Spleen (tissue), 11 donors: ENCODE data around the gene CELF3. TPM values are rescaled to one million over a fixed set of nuclear protein-coding genes. Genes with fewer than 3 reads are reported as not detected.

Experiments
- DNase-seq: peaks from one replicate; pipeline ENCODE4 v3.0.0-alpha.2; 2020
- H3K27ac ChIP-seq, 8 donors: fragments of 200-600 bp; sonication (generic) in 7 of 8; 1 replicate in 4 of 8; 2 replicates in 4 of 8; pipeline versions ENCODE4 v1.5.0 to v1.8.0; 2016 to 2021; ENCODE audit warnings: inconsistent platforms in 4 of 8, mild to moderate bottlenecking in 4 of 8, moderate library complexity in 1 of 8
- H3K27me3 ChIP-seq, 7 donors: fragments of 200-600 bp; sonication (generic) in 6 of 7; replicated peaks in 1 of 7; 1 replicate in 4 of 7; 2 replicates in 3 of 7; pipeline versions ENCODE4 v1.5.0 to v1.8.0; 2016 to 2021; ENCODE audit warnings: inconsistent platforms in 3 of 7, mild to moderate bottlenecking in 1 of 7
- H3K36me3 ChIP-seq, 6 donors: fragments of 200-600 bp; sonication (generic) in 5 of 6; 1 replicate in 4 of 6; 2 replicates in 2 of 6; pipeline versions ENCODE4 v1.5.0 to v1.8.0; 2016 to 2021; ENCODE audit warnings: inconsistent platforms in 2 of 6
- H3K4me1 ChIP-seq, 6 donors: fragments of 200-600 bp; sonication (generic) in 5 of 6; 1 replicate in 3 of 6; 2 replicates in 3 of 6; pipeline versions ENCODE4 v1.5.0 to v1.8.0; 2016 to 2021; ENCODE audit warnings: inconsistent platforms in 3 of 6
- H3K4me3 ChIP-seq, 8 donors: fragments of 200-600 bp; sonication (generic) in 7 of 8; 1 replicate in 4 of 8; 2 replicates in 4 of 8; pipeline versions ENCODE4 v1.5.0 to v1.8.0; 2016 to 2021; ENCODE audit warnings: inconsistent platforms in 4 of 8, mild to moderate bottlenecking in 4 of 8, moderate library complexity in 2 of 8
- H3K9me3 ChIP-seq, 8 donors: fragments of 200-600 bp; sonication (generic) in 7 of 8; 1 replicate in 4 of 8; 2 replicates in 4 of 8; pipeline versions ENCODE4 v1.5.0 to v1.8.0; 2016 to 2021; ENCODE audit warnings: inconsistent platforms in 4 of 8
- CTCF ChIP-seq, 11 experiments: fragments of 200-600 bp in 7 of 11; fragments of 450-650 bp in 4 of 11; sonication (generic) in 4 of 11; IDR thresholded peaks in 8 of 11; conservative IDR thresholded peaks in 3 of 11; 1 replicate in 7 of 11; 2 replicates in 4 of 11; pipeline versions ENCODE4 v1.4.0 to v1.8.0; 2016 to 2021; ENCODE audit warnings: antibody characterized with exemption in 11 of 11, inconsistent platforms in 4 of 11, mild to moderate bottlenecking in 1 of 11
- POLR2A ChIP-seq, 3 donors: fragments of 450-650 bp; IDR thresholded peaks; one replicate each; pipeline ENCODE4 v1.5.1; 2017; ENCODE audit warnings: antibody characterized with exemption in 3 of 3, mild to moderate bottlenecking in 1 of 3
- POLR2AphosphoS5 ChIP-seq, 3 donors: sonication (generic); formaldehyde crosslinking; IDR thresholded peaks; one replicate each; pipeline ENCODE4 v1.5.1; 2017; ENCODE audit warnings: antibody characterized with exemption in 3 of 3
- WGBS, 5 donors: extraction: QIAGEN DNeasy Blood & Tissue Kit in 3 of 5; methylation state at CpG; one replicate each; pipeline versions ENCODE4 v1.1.5 to v1.1.7; 2013 to 2018; 5-methylcytosine and 5-hydroxymethylcytosine counted together
- intact Hi-C: fragments of 100-400 bp; cut with DNase I; formaldehyde crosslinking; loops from one replicate; pipeline ENCODE4 v1.15.0; 2023; ENCODE audit warnings: low total_unique reads
- polyA plus RNA-seq, 3 donors: library from polyadenylated mRNA; stranded (reverse); fragments of 200-250 nt; gene quantifications; one replicate each; pipeline ENCODE4 v1.2.1, GENCODE V29; 2013
- total RNA-seq, 7 donors: library from RNA; depleted of rRNA in 3 of 7; stranded (reverse); fragments of >200 nt in 3 of 7; fragmentation: NEBNext Ultra II Directional in 4 of 7; extraction: Animal tissue kit (Norgen Biotek cat#: 25700) in 4 of 7; gene quantifications; one replicate each; pipeline versions ENCODE4 v1.1.0 to v1.2.1, GENCODE V29; 2016 to 2021
- donor health status: healthy with polysubstance abuse.
- donor health status: DM: no; HTN: no; CAD: no; lungs with moderate emphysema.
- donor health status: DM: no; HTN: no; CAD: no.
- donor health status: Bipolar disorder and iron deficiency.
- donor health status: healthy.
- donor health status: DM: no; HTN: no; CAD: no.
- donor health status: DM: yes; HTN: yes; CAD: no.

Gene CELF3
- total and polyA plus RNA-seq, 10 donors, result 0.02 to 0.40 TPM; not detected in 8

- H3K27me3 ChIP-seq, result peaks cover 0 to 14% (median 0%) of the 10 kb centered on the region in 7 donors
- peaks cover 0 to 5% (median 3%) of the 10 kb centered on the region in 6 donors for H3K36me3 ChIP-seq
- intact Hi-C loops, result no loop called here
- H3K4me1 ChIP-seq, result peaks cover 0 to 10% (median 4%) of the 10 kb centered on the region in 6 donors
- TF ChIP-seq POLR2A (IDR thresholded peaks at IDR 0.05), result no peak
- TF ChIP-seq POLR2AphosphoS5 (IDR thresholded peaks at IDR 0.05), result no peak
- no peak for TF ChIP-seq CTCF (IDR thresholded peaks at IDR 0.05 in 8 of 11, conservative IDR thresholded peaks at IDR 0.05 in 3 of 11)
- DNase-seq, result no peak
- no peaks in the 10 kb centered on the region for H3K9me3 ChIP-seq
- no peak overlapping the region for H3K27ac ChIP-seq
- H3K4me3 ChIP-seq, result no peak overlapping the region
- 61 to 75% (median 70%) methylated on average over 15 to 21 of the region's 21 CpGs for WGBS, 5 donors
Measured at GRCh38 chr1:151706464-151707415, 9.9 kb downstream of the CELF3 start.

GRCh38 chr1:151705753-151706463 is 10.7 kb downstream of the CELF3 start:
- Histone ChIP-seq H3K4me3 (no peak overlapping the region), H3K27ac (no peak overlapping the region), H3K4me1 (peaks cover 0 to 10% (median 4%) of the 10 kb centered on the region in 6 donors), H3K36me3 (peaks cover 0 to 14% (median 12%) of the 10 kb centered on the region in 6 donors), H3K9me3 (no peaks in the 10 kb centered on the region), H3K27me3 (peaks cover 0 to 6% (median 0%) of the 10 kb centered on the region in 7 donors)
- TF ChIP-seq POLR2AphosphoS5 (IDR thresholded peaks at IDR 0.05), result no peak
- no peak for TF ChIP-seq POLR2A (IDR thresholded peaks at IDR 0.05)
- no peak for TF ChIP-seq CTCF (IDR thresholded peaks at IDR 0.05 in 8 of 11, conservative IDR thresholded peaks at IDR 0.05 in 3 of 11)
- no peak for DNase-seq
- WGBS, 5 donors, result 71 to 87% (median 82%) methylated on average over 11 of the region's 11 CpGs
- intact Hi-C loops, result no loop called here

GRCh38 chr1:151705146-151705545 is 11.5 kb downstream of the CELF3 start:
- WGBS, 5 donors, result 78 to 92% (median 87%) methylated on average over 7 of the region's 7 CpGs
- H3K4me3 ChIP-seq, result no peak overlapping the region
- H3K27ac ChIP-seq, result no peak overlapping the region

More at GRCh38 chr1:151705146-151705545, 11.5 kb downstream of the CELF3 start:
- Histone ChIP-seq H3K4me1 (peaks cover 0 to 10% (median 4%) of the 10 kb centered on the region in 6 donors), H3K27me3 (peaks cover 0 to under 1% (median 0%) of the 10 kb centered on the region in 7 donors), H3K9me3 (no peaks in the 10 kb centered on the region), H3K36me3 (peaks cover 0 to 21% (median 14%) of the 10 kb centered on the region in 6 donors)
- TF ChIP-seq CTCF (IDR thresholded peaks at IDR 0.05 in 8 of 11, conservative IDR thresholded peaks at IDR 0.05 in 3 of 11) (no peak), POLR2A (IDR thresholded peaks at IDR 0.05) (no peak), POLR2AphosphoS5 (IDR thresholded peaks at IDR 0.05) (no peak)
- intact Hi-C loops, result no loop called here
- no peak for DNase-seq
